ENCODE measurements around the gene ADRB1. TPM values are rescaled to one million over a fixed set of nuclear protein-coding genes. Genes with fewer than 3 reads are reported as not detected.

ADRB1 gene
- total and polyA plus RNA-seq, 3 experiments from 2014 or later = 0.49 to 0.50 TPM; not detected in 1

DNA sequence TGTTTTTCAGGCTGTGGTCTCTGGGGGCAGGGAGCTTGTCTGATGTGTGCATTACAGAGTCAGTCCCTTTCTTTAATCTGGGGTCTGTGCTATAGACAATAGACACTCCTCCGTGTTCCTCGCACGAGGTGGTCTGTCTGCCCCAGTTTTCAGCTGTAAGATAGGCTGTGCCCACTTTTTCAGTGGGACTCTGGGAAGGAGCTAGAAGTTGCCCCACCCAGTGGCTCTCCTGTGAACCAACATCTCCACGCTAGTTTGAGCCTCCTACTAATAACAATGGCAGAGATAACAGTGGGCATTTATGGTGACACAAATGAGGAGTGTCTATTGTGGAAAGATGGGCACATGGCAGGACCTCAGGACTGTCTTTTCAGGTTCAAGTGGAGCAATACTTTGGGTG is 44.0 kb downstream of the ADRB1 start:
- H3K4me3 ChIP-seq (ENCODE audit: low read length) = no peak overlapping the region
- no peak overlapping the region for H3K4me3 Mint-ChIP-seq
- H3K36me3 ChIP-seq (ENCODE audit: insufficient read depth, low read length) = no peaks in the 10 kb centered on the region
- DNase-seq = no peak
- H3K4me1 Mint-ChIP-seq = no peaks in the 10 kb centered on the region
- H3K9me3 Mint-ChIP-seq = no peaks in the 10 kb centered on the region
- H3K27me3 Mint-ChIP-seq = no peaks in the 10 kb centered on the region
- no peaks in the 10 kb centered on the region for H3K4me1 ChIP-seq (ENCODE audit: insufficient read depth, low read length)
- H3K36me3 Mint-ChIP-seq = no peaks in the 10 kb centered on the region
- ChIA-PET CTCF (interaction anchor here (1.0 kb wide), 1 partner anchor 9 kb away, joined by 3 read pairs; no protein-coding TSS in a partner anchor), POLR2A (no interaction called here)
- no peak overlapping the region for H3K27ac Mint-ChIP-seq
- no peaks in the 10 kb centered on the region for H3K27me3 ChIP-seq (ENCODE audit: insufficient read depth, low read length, poor library complexity, severe bottlenecking)
- H3K9me3 ChIP-seq (ENCODE audit: low read length) = no peaks in the 10 kb centered on the region
- no peak overlapping the region for H3K27ac ChIP-seq (ENCODE audit: low read depth, low read length)

GRCh38 chr10:114094795-114095194 is 51.1 kb downstream of the ADRB1 start:
- Histone ChIP-seq H3K27ac (ENCODE audit: low read depth, low read length) (no peak overlapping the region), H3K4me3 (ENCODE audit: low read length) (no peak overlapping the region), H3K27me3 (ENCODE audit: insufficient read depth, low read length, poor library complexity, severe bottlenecking) (no peaks in the 10 kb centered on the region), H3K9me3 (ENCODE audit: low read length) (no peaks in the 10 kb centered on the region), H3K4me1 (ENCODE audit: insufficient read depth, low read length) (peaks cover 22% of the 10 kb centered on the region), H3K36me3 (ENCODE audit: insufficient read depth, low read length) (no peaks in the 10 kb centered on the region)
- POLR2A ChIA-PET = no interaction called here
- CTCF ChIA-PET = interaction anchor here (0.9 kb wide), 1 partner anchor 8 kb away, joined by 3 read pairs; no protein-coding TSS in a partner anchor
- Mint-ChIP-seq H3K4me3 (no peak overlapping the region), H3K4me1 (peaks cover 35 to 47% (median 46%) of the 10 kb centered on the region in 3 donors), H3K9me3 (no peaks in the 10 kb centered on the region), H3K27ac (no peak overlapping the region), H3K27me3 (peaks cover under 1 to 2% of the 10 kb centered on the region in 2 donors), H3K36me3 (peaks cover 0 to 2% (median 0%) of the 10 kb centered on the region in 3 donors)
- DNase-seq = no peak

- CTCF ChIA-PET = interaction anchor here (0.9 to 1.3 kb wide), 4 partner anchors 8 to 36 kb away, joined by 3 read pairs; no protein-coding TSS in a partner anchor
- Mint-ChIP-seq H3K27ac (peak overlapping the region in 3 of 8 donors; percentile 5 to 67 (median 24)), H3K36me3 (peaks cover 0 to 2% (median 0%) of the 10 kb centered on the region in 3 donors), H3K4me3 (peak overlapping the region in 5 of 7 donors; percentile 24 to 60 (median 36)), H3K27me3 (peaks cover 9 to 10% of the 10 kb centered on the region in 2 donors), H3K4me1 (peaks cover 44 to 57% (median 55%) of the 10 kb centered on the region in 3 donors), H3K9me3 (no peaks in the 10 kb centered on the region)
- POLR2A ChIA-PET = no interaction called here
- H3K36me3 ChIP-seq (ENCODE audit: insufficient read depth, low read length) = no peaks in the 10 kb centered on the region
- peaks cover 24% of the 10 kb centered on the region for H3K4me1 ChIP-seq (ENCODE audit: insufficient read depth, low read length)
- H3K27ac ChIP-seq (ENCODE audit: low read depth, low read length) = no peak overlapping the region
- peaks cover 6% of the 10 kb centered on the region for H3K27me3 ChIP-seq (ENCODE audit: insufficient read depth, low read length, poor library complexity, severe bottlenecking)
- no peak overlapping the region for H3K4me3 ChIP-seq (ENCODE audit: low read length)
- H3K9me3 ChIP-seq (ENCODE audit: low read length) = no peaks in the 10 kb centered on the region
- DNase-seq = peak in 1 of 5 donors; percentile 25
Observed at GRCh38 chr10:114095559-114096337, 52.1 kb downstream of the ADRB1 start.

Other genes with a start within 250 kb of the ADRB1 start
- 10 to 100 TPM; 16.9 to 20.2 TPM for gene DCLRE1A, start 189.8 kb upstream of the ADRB1 start, total RNA-seq
- gene DCLRE1A, start 189.8 kb upstream of the ADRB1 start, polyA plus RNA-seq = 6.3 TPM
- gene NHLRC2, start 189.2 kb upstream of the ADRB1 start, total RNA-seq = 10 to 100 TPM; 30.8 to 33.1 TPM
- gene NHLRC2, start 189.2 kb upstream of the ADRB1 start, polyA plus RNA-seq = 7.3 TPM
- gene CCDC186, start 130.3 kb downstream of the ADRB1 start, total RNA-seq = 10 to 100 TPM; 11.3 to 14.0 TPM
- gene CCDC186, start 130.3 kb downstream of the ADRB1 start, polyA plus RNA-seq = 24.9 TPM
- under 1 TPM; 0.13 to 0.16 TPM for gene TDRD1, start 135.5 kb downstream of the ADRB1 start, total RNA-seq
- gene TDRD1, start 135.5 kb downstream of the ADRB1 start, polyA plus RNA-seq = 0.14 TPM
- gene VWA2, start 195.4 kb downstream of the ADRB1 start, total RNA-seq = not detected
- not detected for gene VWA2, start 195.4 kb downstream of the ADRB1 start, polyA plus RNA-seq

Measured in CD8-positive, alpha-beta memory T cell (primary cell).